ENCODE data around the gene LHFPL6. TPM values are rescaled to one million over a fixed set of nuclear protein-coding genes. Genes with fewer than 3 reads are reported as not detected.

LHFPL6 gene
- total RNA-seq, 2 experiments from 2014 or later: 1.2 TPM

GRCh38 chr13:39407138-39407537 is 195.9 kb downstream of the LHFPL6 start:
- Mint-ChIP-seq H3K4me1 (no peaks in the 10 kb centered on the region), H3K9me3 (ENCODE audit: low read depth) (no peaks in the 10 kb centered on the region), H3K27ac (no peak overlapping the region), H3K36me3 (ENCODE audit: low read depth) (no peaks in the 10 kb centered on the region), H3K4me3 (no peak overlapping the region), H3K27me3 (peaks cover 6% of the 10 kb centered on the region)
- intact Hi-C loops (cut with DNase I, micrococcal nuclease): no loop called here
- DNase-seq (no peak), ATAC-seq (no peak)
- ChIA-PET CTCF (no interaction called here), POLR2A (no interaction called here)

GRCh38 chr13:39406688-39407087 is 196.3 kb downstream of the LHFPL6 start:
- DNase-seq (no peak), ATAC-seq (peak; percentile 33)
- Mint-ChIP-seq H3K36me3 (ENCODE audit: low read depth) (no peaks in the 10 kb centered on the region), H3K4me1 (no peaks in the 10 kb centered on the region), H3K4me3 (no peak overlapping the region), H3K9me3 (ENCODE audit: low read depth) (no peaks in the 10 kb centered on the region), H3K27ac (no peak overlapping the region), H3K27me3 (peaks cover 6% of the 10 kb centered on the region)
- POLR2A ChIA-PET: no interaction called here
- CTCF ChIA-PET: no interaction called here
- intact Hi-C loops (cut with DNase I, micrococcal nuclease): no loop called here

- ChIA-PET CTCF (interaction anchor here (0.8 to 1.6 kb wide), 3 partner anchors 10 to 206 kb away, joined by 3 to 7 read pairs (median 3); no protein-coding TSS in a partner anchor), POLR2A (no interaction called here)
- Mint-ChIP-seq H3K4me1 (no peaks in the 10 kb centered on the region), H3K36me3 (ENCODE audit: low read depth) (no peaks in the 10 kb centered on the region), H3K27ac (no peak overlapping the region), H3K27me3 (peaks cover 6% of the 10 kb centered on the region), H3K4me3 (no peak overlapping the region), H3K9me3 (ENCODE audit: low read depth) (peaks cover under 1% of the 10 kb centered on the region)
- intact Hi-C loops (cut with DNase I, micrococcal nuclease): no loop called here
- DNase-seq (no peak), ATAC-seq (no peak)
Measured at GRCh38 chr13:39405596-39406205, 197.3 kb downstream of the LHFPL6 start.

- Mint-ChIP-seq H3K36me3 (ENCODE audit: low read depth) (no peaks in the 10 kb centered on the region), H3K27ac (no peak overlapping the region), H3K4me3 (no peak overlapping the region), H3K27me3 (peaks cover 6% of the 10 kb centered on the region), H3K4me1 (no peaks in the 10 kb centered on the region), H3K9me3 (ENCODE audit: low read depth) (peaks cover 1% of the 10 kb centered on the region)
- DNase-seq (no peak), ATAC-seq (no peak)
- ChIA-PET CTCF (interaction anchor here (1.0 to 1.6 kb wide), 2 partner anchors 10 to 207 kb away, joined by 3 to 7 read pairs; no protein-coding TSS in a partner anchor), POLR2A (no interaction called here)
- intact Hi-C loops (cut with DNase I, micrococcal nuclease): no loop called here
Measured at GRCh38 chr13:39405107-39405506, 197.9 kb downstream of the LHFPL6 start.

- POLR2A ChIA-PET: no interaction called here
- Mint-ChIP-seq H3K27me3 (peaks cover 6% of the 10 kb centered on the region), H3K27ac (no peak overlapping the region), H3K9me3 (ENCODE audit: low read depth) (peaks cover 1% of the 10 kb centered on the region), H3K4me1 (no peaks in the 10 kb centered on the region), H3K4me3 (no peak overlapping the region), H3K36me3 (ENCODE audit: low read depth) (no peaks in the 10 kb centered on the region)
- CTCF ChIA-PET: no interaction called here
- DNase-seq (no peak), ATAC-seq (no peak)
- intact Hi-C loops (cut with DNase I, micrococcal nuclease): no loop called here
Measured at GRCh38 chr13:39403106-39403505, 199.9 kb downstream of the LHFPL6 start.

GRCh38 chr13:39402221-39402970 is 200.6 kb downstream of the LHFPL6 start:
- DNase-seq (no peak), ATAC-seq (no peak)
- H3K4me3 Mint-ChIP-seq: no peak overlapping the region
- ChIA-PET POLR2A (no interaction called here), CTCF (no interaction called here)
- no peaks in the 10 kb centered on the region for H3K36me3 Mint-ChIP-seq (ENCODE audit: low read depth)
- intact Hi-C loops (cut with DNase I, micrococcal nuclease): no loop called here
- peaks cover 9% of the 10 kb centered on the region for H3K27me3 Mint-ChIP-seq
- H3K9me3 Mint-ChIP-seq (ENCODE audit: low read depth): peaks cover 1% of the 10 kb centered on the region
- H3K27ac Mint-ChIP-seq: no peak overlapping the region
- no peaks in the 10 kb centered on the region for H3K4me1 Mint-ChIP-seq

- DNase-seq (no peak), ATAC-seq (no peak)
- Mint-ChIP-seq H3K4me1 (no peaks in the 10 kb centered on the region), H3K36me3 (ENCODE audit: low read depth) (no peaks in the 10 kb centered on the region), H3K4me3 (no peak overlapping the region), H3K27me3 (peaks cover 9% of the 10 kb centered on the region), H3K27ac (no peak overlapping the region), H3K9me3 (ENCODE audit: low read depth) (peaks cover 1% of the 10 kb centered on the region)
- POLR2A ChIA-PET: no interaction called here
- CTCF ChIA-PET: no interaction called here
- intact Hi-C loops (cut with DNase I, micrococcal nuclease): no loop called here
Measured at GRCh38 chr13:39401756-39402155, 201.2 kb downstream of the LHFPL6 start.

- Mint-ChIP-seq H3K9me3 (ENCODE audit: low read depth) (peaks cover 1% of the 10 kb centered on the region), H3K27me3 (peaks cover 9% of the 10 kb centered on the region), H3K36me3 (ENCODE audit: low read depth) (no peaks in the 10 kb centered on the region), H3K4me1 (no peaks in the 10 kb centered on the region), H3K27ac (no peak overlapping the region), H3K4me3 (no peak overlapping the region)
- ChIA-PET CTCF (no interaction called here), POLR2A (no interaction called here)
- ATAC-seq (peak; percentile 33), DNase-seq (no peak)
- intact Hi-C loops (cut with DNase I, micrococcal nuclease): no loop called here
Measured at GRCh38 chr13:39401046-39401705, 201.8 kb downstream of the LHFPL6 start.

- no peak overlapping the region for H3K27ac Mint-ChIP-seq
- H3K9me3 Mint-ChIP-seq (ENCODE audit: low read depth): peaks cover 1% of the 10 kb centered on the region
- H3K4me3 Mint-ChIP-seq: no peak overlapping the region
- no peaks in the 10 kb centered on the region for H3K36me3 Mint-ChIP-seq (ENCODE audit: low read depth)
- H3K27me3 Mint-ChIP-seq: peaks cover 5% of the 10 kb centered on the region
- intact Hi-C loops (cut with DNase I, micrococcal nuclease): no loop called here
- H3K4me1 Mint-ChIP-seq: no peaks in the 10 kb centered on the region
- POLR2A ChIA-PET: no interaction called here
- DNase-seq (no peak), ATAC-seq (no peak)
- CTCF ChIA-PET: interaction anchor here (1.3 kb wide), 1 partner anchor 13 kb away, joined by 3 read pairs; no protein-coding TSS in a partner anchor
Measured at GRCh38 chr13:39399102-39399501, 203.9 kb downstream of the LHFPL6 start.

- intact Hi-C loops (cut with DNase I, micrococcal nuclease): no loop called here
Measured at GRCh38 chr13:39397896-39398265, 205.1 kb downstream of the LHFPL6 start.

GRCh38 chr13:39397226-39397895 is 205.6 kb downstream of the LHFPL6 start:
- DNase-seq: no peak
- CTCF ChIA-PET: interaction anchor here (0.9 kb wide), 1 partner anchor 15 kb away, joined by 3 read pairs; no protein-coding TSS in a partner anchor
- H3K27me3 Mint-ChIP-seq: peaks cover 5% of the 10 kb centered on the region
- POLR2A ChIA-PET: no interaction called here
- no peak overlapping the region for H3K27ac Mint-ChIP-seq
- no peaks in the 10 kb centered on the region for H3K4me1 Mint-ChIP-seq
- ATAC-seq: no peak
- no peaks in the 10 kb centered on the region for H3K36me3 Mint-ChIP-seq (ENCODE audit: low read depth)
- H3K4me3 Mint-ChIP-seq: no peak overlapping the region
- intact Hi-C loops (cut with DNase I, micrococcal nuclease): no loop called here
- peaks cover 1% of the 10 kb centered on the region for H3K9me3 Mint-ChIP-seq (ENCODE audit: low read depth)

More at GRCh38 chr13:39397896-39398265, 205.1 kb downstream of the LHFPL6 start:
- no peak for ATAC-seq
- H3K27ac Mint-ChIP-seq: no peak overlapping the region
- DNase-seq: no peak
- H3K27me3 Mint-ChIP-seq: peaks cover 5% of the 10 kb centered on the region
- H3K9me3 Mint-ChIP-seq (ENCODE audit: low read depth): peaks cover 1% of the 10 kb centered on the region
- H3K4me1 Mint-ChIP-seq: no peaks in the 10 kb centered on the region
- CTCF ChIA-PET: interaction anchor here (0.9 kb wide), 1 partner anchor 16 kb away, joined by 3 read pairs; no protein-coding TSS in a partner anchor
- no peak overlapping the region for H3K4me3 Mint-ChIP-seq
- H3K36me3 Mint-ChIP-seq (ENCODE audit: low read depth): no peaks in the 10 kb centered on the region
- POLR2A ChIA-PET: no interaction called here

All from activated CD4-positive, alpha-beta T cell treated with anti-CD3 and anti-CD28 coated beads for 36 hours (primary cell).